Amygdala (tissue), 56 donors: Measurements from ENCODE around the gene CMTM2.
"Not testable (repeated sequence)": the region's sequence is repeated elsewhere in the genome, so short reads cannot be mapped to it uniquely, and the experiment has no call there.

Experiments used
- DNase-seq, 56 donors: peaks; one replicate each; lab custom pipeline; 2025; lab: John Stamatoyannopoulos, UW

Gene CMTM2

GRCh38 chr16:66604376-66605176, 25.3 kb downstream of the CMTM2 start, which contains the start of gene CMTM3:
TSS of gene CMTM3 (plus strand) at chr16:66604704. CDS start at chr16:66604806, 102 bp downstream.
- peak in 14 of 56 donors; percentile 16 to 61 (median 44) for DNase-seq

- DNase-seq: peak in 4 of 56 donors; percentile 49 to 74 (median 52)
Observed at GRCh38 chr16:66605177-66605978, 26.1 kb downstream of the CMTM2 start.

GRCh38 chr16:66605979-66606751, 26.9 kb downstream of the CMTM2 start:
- no peak for DNase-seq

GRCh38 chr16:66608241-66609138, 29.2 kb downstream of the CMTM2 start:
- peak in 45 of 56 donors; percentile 19 to 85 (median 51) for DNase-seq

- DNase-seq: no peak
Observed at GRCh38 chr16:66609139-66609510, 29.9 kb downstream of the CMTM2 start.

GRCh38 chr16:66610111-66610820, 31.0 kb downstream of the CMTM2 start:
- DNase-seq: peak in 2 of 56 donors; percentile 5 to 25

- DNase-seq: not testable (repeated sequence)
Observed at GRCh38 chr16:66611911-66612310, 32.6 kb downstream of the CMTM2 start.

- peak in 26 of 56 donors; percentile 13 to 69 (median 43) for DNase-seq
Observed at GRCh38 chr16:66612422-66612821, 33.2 kb downstream of the CMTM2 start.

GRCh38 chr16:66614161-66614802, 35.0 kb downstream of the CMTM2 start:
- DNase-seq: no peak

- no peak for DNase-seq
Observed at GRCh38 chr16:66616169-66616568, 36.9 kb downstream of the CMTM2 start.

GRCh38 chr16:66616592-66616991, 37.3 kb downstream of the CMTM2 start:
- DNase-seq: no peak

GRCh38 chr16:66617010-66617434, 37.8 kb downstream of the CMTM2 start:
- no peak for DNase-seq

- no peak for DNase-seq
Observed at GRCh38 chr16:66617728-66618127, 38.5 kb downstream of the CMTM2 start.

- no peak for DNase-seq
Observed at GRCh38 chr16:66618588-66619375, 39.5 kb downstream of the CMTM2 start.

- no peak for DNase-seq
Observed at GRCh38 chr16:66619534-66620428, 40.5 kb downstream of the CMTM2 start.

- DNase-seq: no peak
Observed at GRCh38 chr16:66620429-66620795, 41.1 kb downstream of the CMTM2 start.

GRCh38 chr16:66621973-66622372, 42.7 kb downstream of the CMTM2 start:
- no peak for DNase-seq
